Dedifferentiated amniotic fluid mesenchymal stem cell (primary cell): ENCODE measurements around the gene CCDC32.

Source experiments
- DNase-seq: peaks from one replicate; pipeline ENCODE4 v3.0.0-alpha.2; 2016; ENCODE audit errors: extremely low spot score

The CCDC32 gene

DNA sequence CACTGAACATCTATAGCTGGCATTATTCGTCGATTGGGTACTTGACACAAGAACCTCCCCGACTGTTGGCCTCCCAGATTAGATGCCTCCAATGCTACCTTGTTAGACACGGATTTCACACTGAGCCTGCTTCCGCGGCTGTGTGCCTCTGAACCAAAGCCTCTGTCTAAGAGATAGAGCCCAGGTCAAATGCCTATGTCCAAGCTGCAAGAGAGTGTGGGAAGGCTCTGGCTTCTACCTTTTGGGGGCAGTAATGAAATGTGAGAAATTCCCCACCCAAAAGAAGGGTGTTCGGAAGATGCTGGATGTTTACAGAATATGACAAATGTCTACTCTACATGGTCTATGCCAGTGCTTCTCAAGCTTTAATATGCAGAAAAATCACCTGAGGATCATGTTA, 2.3 kb upstream of the CCDC32 start:
- DNase-seq: no peak

DNA sequence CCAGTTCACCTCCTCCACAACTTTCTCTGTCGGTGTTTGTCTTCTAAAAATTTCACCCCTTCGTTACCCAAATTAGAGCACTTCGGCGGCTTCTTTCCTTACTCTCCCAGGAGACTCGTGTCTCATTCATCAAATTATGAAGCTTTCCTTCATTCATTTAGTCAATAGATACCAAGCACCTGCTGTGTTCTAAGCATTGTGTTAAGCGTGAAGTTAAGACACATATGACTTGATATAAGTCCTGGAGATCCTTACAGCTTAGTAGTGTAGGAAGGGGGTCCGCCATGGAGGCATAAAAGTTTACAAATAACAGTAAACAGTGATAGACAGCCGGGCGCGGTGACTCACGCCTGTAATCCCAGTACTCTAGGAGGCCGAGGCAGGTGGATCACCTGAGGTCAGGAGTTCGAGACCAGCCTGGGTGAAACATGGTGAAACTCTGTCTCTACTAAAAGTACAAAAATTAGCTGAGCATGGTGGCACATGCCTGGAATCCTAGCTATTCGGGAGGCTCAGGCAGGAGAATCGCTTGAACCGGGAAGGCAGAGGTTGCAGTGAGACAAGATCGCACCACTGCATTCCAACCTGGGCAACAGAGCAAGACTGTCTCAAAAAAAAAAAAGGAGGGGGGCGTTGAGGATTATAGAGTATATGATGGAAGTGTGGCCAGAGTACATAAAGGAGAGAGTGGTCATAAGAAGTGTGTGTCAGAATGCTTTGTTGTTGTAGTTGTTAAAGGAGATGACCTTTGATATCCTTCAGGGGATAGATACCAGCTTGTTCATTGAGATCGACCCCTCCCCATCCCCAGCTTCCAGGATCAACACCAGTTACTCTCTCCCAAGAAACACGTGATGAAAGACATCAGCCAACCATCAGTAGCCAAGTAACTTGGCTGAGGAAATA, 744 bp upstream of the CCDC32 start:
- DNase-seq: no peak

DNA sequence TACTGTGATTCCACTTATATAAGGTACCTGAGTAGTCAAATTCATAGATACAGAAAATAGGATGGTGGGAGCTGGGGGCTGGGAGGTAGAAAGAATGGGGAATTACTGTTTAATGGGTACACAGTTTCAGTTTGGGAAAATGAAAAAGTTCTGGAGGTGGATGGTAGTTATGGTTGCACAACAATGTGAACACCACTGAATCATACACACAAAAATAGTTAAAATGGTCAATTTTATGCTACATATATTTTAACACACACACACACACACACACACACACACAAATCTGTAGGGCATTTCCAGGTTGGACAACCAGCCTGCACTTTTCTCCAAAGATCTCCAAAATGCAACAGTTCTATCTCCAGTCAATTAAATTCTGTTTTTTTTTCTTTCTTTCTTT, 1.4 kb downstream of the CCDC32 start:
- no peak for DNase-seq

DNA sequence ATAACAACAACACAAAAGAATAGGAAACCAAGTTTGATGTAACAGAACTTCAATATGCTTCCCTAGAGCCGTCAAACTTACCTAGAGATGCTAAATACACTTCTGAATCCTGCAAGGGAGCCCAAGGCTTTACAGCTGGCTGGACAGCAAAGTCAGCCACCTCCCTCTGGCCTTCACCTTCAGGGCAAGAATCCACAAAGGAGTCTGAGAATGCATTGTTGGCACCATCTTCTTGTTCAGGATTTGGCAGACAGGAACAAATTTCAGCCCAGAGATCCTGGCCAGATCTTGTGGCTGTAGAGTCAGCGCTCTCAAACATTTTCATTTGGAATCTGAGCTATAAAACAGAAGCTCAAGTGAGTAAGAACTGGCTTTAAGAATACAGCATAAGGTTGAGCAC, 2.2 kb downstream of the CCDC32 start:
- DNase-seq: no peak

DNA sequence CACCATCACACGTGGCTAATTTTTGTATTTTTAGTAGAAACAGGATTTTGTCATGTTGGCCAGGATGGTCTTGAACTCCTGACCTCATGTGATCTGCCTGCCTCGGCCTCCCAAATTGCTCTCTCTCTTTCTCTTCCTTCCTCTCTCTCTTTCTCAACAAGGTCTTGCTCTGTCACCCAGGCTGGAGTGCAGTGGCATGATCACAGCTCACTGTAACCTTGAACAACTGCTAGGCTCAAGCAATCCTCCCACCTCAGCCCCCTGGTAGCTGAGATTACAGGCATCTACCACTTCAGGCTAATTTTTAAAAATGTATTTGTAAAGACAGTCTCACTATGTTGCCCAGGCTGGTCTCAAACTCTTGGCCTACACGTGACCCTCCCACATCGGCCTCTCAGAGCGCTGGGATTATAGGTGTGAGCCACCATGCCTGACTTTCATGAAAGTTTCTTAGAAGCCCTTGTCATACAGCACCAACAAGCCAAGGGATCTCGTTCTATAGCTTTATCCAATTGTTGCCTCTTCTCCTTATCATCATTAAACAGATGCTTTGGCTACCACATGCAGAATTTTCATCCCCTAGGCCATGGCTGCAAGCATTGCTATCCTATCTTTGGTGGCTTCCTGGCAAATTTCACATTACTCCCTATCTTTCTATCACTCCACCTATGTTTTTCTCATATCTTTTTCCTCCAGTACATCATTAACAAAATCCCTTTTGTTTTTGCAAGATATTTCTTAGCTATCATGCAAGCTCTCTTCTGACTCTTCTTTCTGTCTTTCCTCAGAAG, 5.7 kb downstream of the CCDC32 start:
- no peak for DNase-seq

DNA sequence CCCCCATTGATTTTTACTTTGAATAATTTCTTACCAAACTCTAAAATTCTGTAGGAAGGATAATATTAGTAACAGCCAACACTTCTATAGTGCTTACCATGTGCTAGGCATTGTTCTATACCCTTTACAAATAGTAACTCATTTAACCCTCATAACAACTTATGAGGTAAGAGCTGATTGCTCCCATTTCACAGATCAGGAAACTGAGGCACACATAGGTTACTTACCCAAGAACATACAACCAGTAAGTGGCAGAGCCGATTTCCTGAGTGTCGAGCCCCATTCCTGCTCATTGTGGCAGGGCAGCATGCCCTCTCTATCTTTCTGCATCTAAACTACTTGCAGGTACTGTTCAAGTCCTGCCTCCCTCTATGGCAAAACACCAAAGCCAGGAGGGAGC, 9.0 kb downstream of the CCDC32 start:
- no peak for DNase-seq

DNA sequence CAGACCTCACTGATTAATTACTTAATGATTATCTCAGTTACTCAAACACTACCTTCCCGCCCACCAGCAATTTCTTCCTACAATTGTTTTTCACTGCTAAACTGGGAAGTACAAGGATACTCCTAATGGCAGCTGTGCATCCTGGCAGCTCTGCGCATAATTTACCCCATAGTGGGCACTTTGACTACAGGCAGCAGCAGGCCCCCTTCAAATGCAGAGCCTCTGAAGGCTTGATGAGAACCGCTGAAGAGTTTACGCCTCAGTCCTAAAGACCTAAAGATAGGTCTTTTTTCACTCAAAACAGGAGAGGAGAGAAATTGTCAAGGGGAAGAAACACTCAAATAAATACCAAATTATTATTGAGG, 10.7 kb downstream of the CCDC32 start:
- DNase-seq: no peak

DNA sequence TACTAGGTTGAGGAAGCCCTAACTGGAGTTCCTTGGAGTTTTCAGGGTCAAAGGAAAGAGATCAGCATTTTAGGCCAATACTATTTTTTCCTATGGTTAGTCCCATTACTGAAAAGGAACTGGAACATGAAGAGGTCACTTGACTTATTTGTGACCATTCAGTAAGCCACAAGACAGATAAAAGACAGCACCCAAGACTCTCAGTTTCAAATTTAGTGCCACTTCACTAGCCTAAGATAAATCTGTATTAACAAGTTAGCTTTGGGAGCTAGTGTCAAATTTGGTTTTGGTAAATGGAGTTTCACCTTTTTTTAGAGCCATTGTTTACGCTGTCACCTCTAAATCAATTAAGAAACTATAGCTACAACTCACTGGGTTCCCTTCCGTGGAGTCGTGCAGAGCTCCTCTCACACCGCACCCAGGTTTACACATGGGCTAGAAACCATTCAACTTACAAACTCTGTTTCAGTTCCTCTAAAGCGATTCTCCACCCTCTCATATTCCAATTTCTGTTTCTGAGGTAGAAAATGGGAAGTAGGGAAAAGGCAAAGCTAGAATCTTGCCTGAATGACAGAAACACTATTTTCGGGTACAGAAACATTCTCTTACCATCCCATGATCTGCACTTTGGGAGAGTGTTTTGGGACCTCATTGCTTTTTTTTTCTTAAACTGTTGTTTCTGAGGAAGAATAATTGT, 14.4 kb downstream of the CCDC32 start:
- DNase-seq: no peak

DNA sequence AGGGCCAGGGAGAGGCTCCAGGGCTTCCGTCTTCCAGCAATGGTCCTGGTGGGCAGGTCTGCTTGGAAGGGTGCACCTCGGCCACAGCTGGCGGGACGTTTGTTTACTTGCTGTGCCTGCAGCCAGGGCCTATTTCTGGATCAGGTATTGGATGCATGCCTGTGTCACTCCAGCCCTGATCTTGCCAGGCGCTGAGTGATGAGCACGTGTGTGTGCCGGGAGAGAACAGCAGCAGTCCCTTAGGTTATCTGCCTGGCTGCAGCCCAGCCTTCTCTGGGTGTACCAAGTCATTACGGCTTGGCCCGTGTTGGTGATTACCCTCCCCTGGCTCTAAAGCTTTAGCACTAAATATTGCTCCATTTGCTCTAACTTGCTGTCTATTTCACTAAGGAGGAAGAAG, 14.9 kb downstream of the CCDC32 start:
- no peak for DNase-seq

DNA sequence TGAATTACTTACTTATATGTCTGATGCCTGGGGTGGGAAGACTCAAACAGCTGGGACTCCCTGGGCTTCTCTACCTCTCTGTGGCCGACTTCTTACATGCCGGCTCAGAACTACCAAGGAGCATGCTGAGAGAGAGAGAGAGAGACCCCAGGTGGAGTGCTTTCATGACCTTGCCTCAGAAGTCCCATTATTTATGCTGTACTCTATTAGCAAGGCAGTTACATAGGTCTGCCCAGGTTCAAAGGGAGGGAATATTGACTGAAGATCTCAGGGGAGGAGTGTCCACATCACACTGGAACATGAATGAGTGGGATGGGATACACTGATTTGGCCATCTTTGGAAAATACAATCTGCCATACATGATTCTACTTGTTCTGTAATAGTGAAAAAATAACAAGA, 16.2 kb downstream of the CCDC32 start:
- no peak for DNase-seq

DNA sequence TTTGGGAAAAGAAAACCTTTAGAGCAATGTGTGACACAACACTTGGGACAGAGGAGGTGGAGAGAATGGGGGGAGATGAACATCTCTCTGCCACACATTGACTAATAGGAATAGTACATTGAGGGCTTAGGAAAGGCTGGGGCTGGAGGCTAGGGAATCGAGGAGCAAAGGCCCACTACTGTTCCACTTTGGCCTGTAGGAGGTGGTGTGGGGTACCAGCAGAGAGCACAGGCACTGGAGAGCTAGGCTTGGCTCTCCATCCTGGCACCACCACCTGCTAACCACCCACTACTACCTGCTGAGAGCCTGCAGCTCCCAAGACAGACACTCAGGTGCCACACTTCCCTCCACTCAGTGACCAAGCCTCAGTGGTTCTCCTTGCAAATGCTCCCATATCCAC, 19.4 kb downstream of the CCDC32 start:
- DNase-seq: no peak

DNA sequence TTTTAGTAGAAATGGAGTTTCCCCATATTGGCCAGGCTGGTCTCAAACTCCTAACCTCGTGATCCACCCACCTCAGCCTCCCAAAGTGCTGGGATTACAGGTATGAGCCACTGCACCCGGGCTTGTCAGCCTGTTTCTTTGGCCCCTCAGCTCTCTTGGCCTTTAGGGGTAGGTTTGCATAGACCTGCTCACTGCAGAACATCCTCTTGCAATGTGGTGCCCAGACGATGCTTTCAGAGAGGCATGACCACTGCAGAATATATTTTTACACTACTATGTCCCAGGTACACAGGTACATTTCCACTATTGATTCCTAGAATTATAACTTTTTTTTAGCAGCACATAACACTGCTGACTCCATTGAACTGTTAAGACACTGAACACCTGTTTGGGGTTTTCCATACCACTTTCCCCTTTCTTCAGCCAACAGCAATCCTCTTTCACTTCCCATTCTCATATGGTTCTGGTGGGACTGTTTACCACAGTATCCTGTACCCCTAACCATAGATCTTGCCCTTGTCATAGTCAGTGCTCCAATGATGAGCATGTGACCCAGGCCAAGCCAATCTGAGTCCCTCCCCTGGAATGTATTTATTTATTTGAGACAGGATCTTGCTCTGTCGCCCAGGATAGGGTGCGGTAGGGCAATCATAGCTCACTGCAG, 21.1 kb downstream of the CCDC32 start:
- no peak for DNase-seq

DNA sequence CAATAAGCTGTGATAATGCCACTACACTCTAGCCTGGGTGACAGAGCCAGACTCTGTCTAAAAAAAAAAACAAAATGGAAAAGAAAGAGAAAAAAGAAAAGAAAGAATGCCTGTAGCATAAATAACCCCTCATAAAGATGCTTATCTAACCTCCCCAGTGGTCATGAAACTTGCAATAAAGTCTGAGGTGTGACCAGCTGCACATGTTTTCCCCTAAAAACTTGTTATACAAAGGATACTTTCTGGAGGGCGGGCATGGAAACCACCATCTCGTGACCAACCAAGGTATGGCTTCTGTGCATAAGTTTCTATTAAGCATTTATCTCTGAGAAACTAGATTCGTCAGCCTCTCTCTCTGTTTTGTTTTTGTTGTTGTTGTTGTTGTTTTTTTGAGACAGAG, 21.8 kb downstream of the CCDC32 start:
- DNase-seq: no peak

DNA sequence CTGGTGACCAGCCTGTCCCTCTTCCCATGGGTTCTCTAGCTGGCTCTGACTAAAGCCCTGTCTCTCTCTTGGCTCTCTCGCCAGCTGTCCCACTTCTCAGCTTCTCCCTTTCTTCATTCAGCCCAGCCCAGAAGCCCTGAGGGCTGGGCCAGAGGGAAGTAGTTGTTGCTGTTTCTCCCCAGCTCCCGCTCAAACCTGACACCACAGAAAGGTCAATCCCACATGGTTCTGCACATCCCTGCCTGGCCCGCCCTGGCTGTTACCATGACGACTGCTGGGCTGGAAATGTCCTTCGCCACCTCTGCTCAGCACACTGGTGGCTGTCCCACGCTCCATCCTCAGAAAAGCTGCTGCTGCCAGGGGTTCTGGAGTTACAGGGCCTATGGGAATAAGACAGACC, 25.9 kb downstream of the CCDC32 start:
- no peak for DNase-seq

DNA sequence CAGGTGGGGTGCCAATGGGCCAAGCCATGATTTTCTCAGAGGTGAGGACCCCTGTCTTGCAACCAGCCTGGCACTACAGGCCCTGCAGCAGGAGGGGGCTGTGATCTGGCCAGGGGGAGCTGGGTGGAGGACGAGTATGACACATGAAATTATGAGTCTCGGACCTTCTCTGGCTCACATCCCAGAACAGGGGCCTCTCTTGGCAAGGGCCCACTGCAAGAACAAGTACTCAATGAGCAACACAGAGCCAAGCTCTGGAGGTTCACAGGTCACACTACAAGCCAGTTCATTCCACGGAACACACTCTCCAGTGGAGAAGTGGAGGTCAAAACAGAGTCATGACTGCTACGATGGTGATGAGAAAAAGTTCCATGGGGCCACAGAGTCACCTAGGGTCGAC, 28.3 kb downstream of the CCDC32 start:
- DNase-seq: no peak

DNA sequence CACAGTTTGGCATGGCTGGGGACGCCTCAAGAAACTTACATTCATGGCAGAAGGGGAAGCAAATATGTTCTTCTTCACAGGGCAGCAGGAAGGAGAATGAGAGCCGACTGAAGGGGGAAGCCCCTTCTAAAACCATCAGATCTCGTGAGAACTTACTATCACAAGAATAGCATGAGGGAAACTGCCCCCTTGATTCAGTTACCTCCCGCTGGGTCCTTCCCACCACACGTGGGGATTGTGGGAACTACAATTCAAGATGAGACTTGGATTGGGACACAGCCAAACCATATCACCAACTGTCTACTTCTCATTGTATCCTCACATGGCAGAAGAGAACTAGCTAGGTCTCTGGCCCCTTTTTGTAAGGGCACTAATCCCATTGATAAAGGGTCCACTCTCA, 30.5 kb downstream of the CCDC32 start:
- DNase-seq: no peak

DNA sequence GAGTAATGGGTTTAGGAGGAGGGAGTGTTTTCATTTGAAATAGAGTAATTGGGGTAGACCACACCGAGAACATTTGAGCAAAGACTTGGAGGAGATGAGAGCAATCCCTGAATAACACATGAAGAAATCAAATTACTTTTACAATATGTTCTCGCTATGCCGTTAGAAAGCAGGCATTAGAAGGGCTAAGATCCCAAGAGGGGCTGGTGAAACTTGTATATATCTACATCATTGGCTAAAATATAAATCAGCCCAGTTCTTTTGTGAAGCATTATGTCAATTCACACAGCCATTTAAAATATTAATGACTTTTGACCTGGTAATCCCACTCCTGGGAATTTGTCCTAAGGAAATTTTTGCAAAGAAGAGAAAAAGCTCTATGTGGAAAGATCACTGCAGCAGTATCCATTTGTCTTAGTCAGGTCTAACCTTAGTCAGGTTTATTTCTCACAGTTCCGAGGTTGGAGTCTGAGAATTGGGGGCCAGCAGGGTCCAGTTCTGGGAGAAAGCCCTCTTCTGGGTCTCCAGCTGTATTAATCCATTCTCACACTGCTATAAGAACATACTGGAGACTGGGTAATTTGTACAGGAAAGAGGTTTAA, 31.0 kb downstream of the CCDC32 start:
- no peak for DNase-seq

DNA sequence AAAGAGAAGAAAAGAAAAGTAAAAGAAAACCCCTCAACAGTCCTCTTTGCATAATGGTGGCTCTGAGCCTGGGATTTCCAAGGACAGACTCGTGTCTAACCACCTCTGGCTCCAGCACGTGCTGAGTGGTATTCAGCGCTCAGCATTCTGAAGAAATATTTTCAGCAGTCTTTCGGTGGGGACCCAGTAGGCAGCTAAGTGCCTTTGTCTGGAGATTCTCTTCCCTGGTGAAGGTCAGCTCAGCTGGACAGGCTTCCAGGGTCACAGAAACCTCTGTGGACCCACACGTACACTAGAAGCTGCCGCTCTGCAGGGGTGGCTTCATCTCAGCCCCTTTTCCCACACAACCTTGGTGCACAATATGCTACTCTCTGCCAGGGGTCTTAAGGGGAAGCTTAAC, 36.0 kb downstream of the CCDC32 start:
- no peak for DNase-seq

DNA sequence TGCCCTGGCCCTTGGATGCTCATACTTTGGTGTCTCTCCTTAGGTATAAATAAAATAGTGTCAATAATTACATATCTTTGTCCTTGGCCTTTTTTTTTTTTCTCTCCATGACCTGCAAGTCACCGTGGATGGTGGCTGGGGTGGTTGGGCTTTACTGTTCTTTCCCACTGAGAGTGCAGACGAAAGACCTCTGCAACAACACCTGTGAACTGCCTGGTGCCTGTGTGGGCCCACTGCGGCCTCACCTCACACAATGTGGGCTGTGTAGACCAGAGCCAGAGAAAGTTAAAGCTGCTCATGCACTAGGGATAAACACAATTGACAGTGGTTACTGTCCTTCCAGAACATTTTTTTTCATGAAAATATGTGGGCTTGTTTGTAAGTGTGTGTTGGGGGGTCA, 39.0 kb downstream of the CCDC32 start:
- no peak for DNase-seq

DNA sequence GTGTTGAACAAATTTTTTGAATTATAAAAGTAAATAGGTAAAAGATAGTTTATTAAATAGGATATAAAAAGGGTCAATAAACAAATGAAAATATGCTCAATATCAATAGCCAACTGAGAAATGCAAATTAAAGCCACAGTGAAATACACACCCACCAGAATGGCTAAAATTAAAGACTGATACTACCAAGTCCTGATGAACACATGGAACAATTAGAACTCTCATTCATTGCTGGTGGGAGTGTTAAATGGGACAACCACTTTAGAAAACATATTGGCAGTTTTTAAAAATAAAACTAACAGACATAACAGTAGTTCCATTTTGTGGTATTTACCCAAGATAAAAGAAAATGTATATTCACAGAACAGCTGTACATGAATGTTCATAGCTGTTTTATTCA, 41.2 kb downstream of the CCDC32 start:
- no peak for DNase-seq

DNA sequence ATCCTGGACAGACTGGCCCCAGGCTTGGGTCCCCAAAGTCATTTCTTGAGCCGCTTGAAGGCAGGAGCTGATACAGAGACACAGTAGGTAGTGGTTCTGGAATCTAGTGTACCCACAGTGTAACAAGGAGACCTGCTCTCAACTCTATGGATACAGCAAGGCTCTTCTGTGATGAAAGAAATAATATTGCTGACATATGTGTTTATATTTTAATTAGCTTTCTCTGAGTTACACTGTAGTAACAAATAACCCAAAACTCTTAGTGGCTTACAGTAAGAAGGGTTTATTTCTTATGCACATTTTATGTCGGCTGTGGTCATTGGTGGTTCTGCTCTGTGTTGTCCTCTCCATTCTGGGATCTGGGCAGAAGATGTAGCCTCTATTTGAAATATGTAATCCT, 48.5 kb downstream of the CCDC32 start:
- no peak for DNase-seq

DNA sequence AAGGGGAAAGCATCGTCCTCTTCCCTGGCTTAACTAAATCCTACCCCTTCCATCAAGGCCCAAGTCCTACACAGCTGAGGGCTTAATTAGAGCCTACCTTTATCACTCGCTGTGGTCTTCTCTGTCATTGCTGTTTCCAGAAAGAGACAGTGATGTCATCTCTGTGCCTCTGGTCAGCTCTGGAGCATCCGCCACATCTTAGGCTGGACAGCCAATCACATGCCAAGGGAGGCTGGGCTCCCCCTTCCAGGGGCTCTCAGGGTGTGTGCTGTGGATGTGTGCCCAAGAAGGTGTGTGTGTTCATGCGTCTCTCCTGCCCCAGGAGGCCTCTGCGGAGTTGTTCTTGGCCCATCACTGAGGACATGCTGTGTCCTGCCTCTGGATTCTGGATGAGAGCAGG, 51.2 kb downstream of the CCDC32 start:
- no peak for DNase-seq
